ENCODE results near the gene ZDHHC14. TPM values are rescaled to one million over a fixed set of nuclear protein-coding genes. Genes with fewer than 3 reads are reported as not detected.

ZDHHC14 gene
- total and polyA plus RNA-seq, 2 experiments from 2014 or later = 3.0 to 7.4 TPM

DNA sequence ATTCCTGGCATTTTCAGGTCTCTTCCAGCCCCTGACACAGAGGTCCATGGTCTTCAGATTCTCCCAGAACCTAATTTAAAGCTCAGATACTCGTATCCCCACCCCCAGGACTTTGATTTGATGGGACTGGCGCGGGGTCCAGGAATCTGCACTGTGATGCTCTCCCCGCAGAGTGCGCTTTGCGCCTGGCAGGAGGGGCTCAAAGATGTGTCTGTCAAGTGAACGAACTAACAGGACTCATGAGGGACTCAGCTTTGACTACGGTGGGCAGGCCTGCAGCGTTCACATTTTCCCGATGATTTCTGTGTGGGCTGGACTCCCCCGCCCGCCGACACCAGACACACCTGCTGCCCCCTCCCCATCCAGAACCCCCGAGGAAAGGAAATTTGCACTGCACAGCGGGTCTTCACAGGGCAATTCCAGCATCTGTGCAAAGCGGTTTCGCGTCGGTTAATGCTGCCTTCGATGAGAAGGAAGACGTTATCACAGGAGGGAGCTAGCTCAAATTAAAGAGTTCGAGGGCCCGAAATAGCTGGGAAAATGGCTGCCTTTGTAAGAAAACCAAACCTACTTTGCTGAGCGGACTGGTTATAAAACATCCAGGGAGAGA is 90.2 kb downstream of the ZDHHC14 start (continued):
- TF ChIP-seq ZNF462 (CRISPR knock-in tag; IDR thresholded peaks at IDR 0.05) (no peak), ZNF114 (CRISPR knock-in tag; IDR thresholded peaks at IDR 0.05) (no peak)

DNA sequence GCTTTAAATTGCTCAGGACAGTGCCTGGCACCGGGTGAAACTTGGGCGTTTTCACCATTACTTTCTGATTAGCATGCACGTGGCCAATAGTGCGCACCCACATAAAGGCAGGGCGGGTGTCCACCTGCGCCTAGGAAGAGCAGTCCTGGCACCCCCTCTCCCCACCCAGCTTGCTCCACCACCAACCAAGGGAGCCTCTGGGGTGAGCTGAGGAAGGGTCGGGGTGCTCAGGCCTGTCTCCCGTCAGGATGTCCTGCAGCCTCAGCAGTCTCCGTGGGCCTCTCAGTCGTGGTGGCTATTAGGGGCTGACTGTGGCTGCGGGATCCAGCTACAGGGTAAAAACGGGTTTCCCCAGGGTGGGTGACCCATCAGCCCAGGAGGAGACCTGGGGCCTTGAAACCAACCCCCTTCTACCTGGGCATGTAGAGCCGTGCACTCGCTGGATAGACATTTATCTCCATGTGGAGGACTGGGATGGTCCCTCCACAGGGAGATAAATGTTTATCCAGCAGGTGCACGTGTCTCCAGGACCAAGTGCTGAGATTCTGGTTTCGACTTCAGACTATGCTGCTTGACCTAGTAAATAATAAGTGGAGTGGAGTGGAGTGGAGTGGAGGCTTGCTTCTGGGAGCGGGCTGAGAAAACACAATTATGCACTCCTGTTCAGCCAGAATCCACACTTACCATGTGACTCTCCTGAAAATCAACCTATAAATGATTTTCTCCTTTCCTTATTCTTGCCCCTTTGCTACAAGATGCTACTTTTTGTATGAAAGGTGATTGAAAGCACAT is 91.1 kb downstream of the ZDHHC14 start:
- H3K36me3 Mint-ChIP-seq (ENCODE audit: low read depth) = no peaks in the 10 kb centered on the region
- no peaks in the 10 kb centered on the region for H3F3A ChIP-seq (replicated peaks; ENCODE audit: low read depth)
- H2AFZ ChIP-seq = no peak overlapping the region
- no peaks in the 10 kb centered on the region for H3K4me1 ChIP-seq (ENCODE audit: insufficient read depth)
- H3K79me2 ChIP-seq (replicated peaks; ENCODE audit: insufficient read depth) = no peaks in the 10 kb centered on the region
- H3K27ac ChIP-seq (ENCODE audit: low read depth) = no peak overlapping the region
- H3K4me3 ChIP-seq = no peak overlapping the region
- no peaks in the 10 kb centered on the region for H3K9me2 ChIP-seq (ENCODE audit: insufficient read depth)
- no peaks in the 10 kb centered on the region for H3K36me3 ChIP-seq (ENCODE audit: insufficient read depth)
- H3K9me3 Mint-ChIP-seq = no peaks in the 10 kb centered on the region
- H3K4me3 Mint-ChIP-seq = no peak overlapping the region
- H3K4me2 ChIP-seq = no peak overlapping the region
- DNase-seq (ENCODE audit: low spot score) (no peak), ATAC-seq (no peak)
- peaks cover 3% of the 10 kb centered on the region for H3K27me3 Mint-ChIP-seq (ENCODE audit: insufficient read depth, low read depth, poor library complexity)
- H3K4me1 Mint-ChIP-seq = no peaks in the 10 kb centered on the region; the same call in 2 of the 3 replicates
- H3K27ac Mint-ChIP-seq = no peak overlapping the region
- H4K20me1 ChIP-seq (replicated peaks; ENCODE audit: insufficient read depth) = no peaks in the 10 kb centered on the region
- no peaks in the 10 kb centered on the region for H3K27me3 ChIP-seq (ENCODE audit: insufficient read depth)
- TF ChIP-seq ZNF331 (CRISPR knock-in tag; IDR thresholded peaks at IDR 0.05; ENCODE audit: low read depth) (no peak), JUNB (IDR thresholded peaks at IDR 0.05; ENCODE audit: unreplicated experiment) (no peak), CTCF (conservative IDR thresholded peaks at IDR 0.05; ENCODE audit: low read depth in 2 of 2) (no peak), ETS1 (IDR thresholded peaks at IDR 0.05) (no peak), STAT1 (IDR thresholded peaks at IDR 0.05; ENCODE audit: unreplicated experiment) (no peak), NANOG (IDR thresholded peaks at IDR 0.05; ENCODE audit: borderline replicate concordance) (no peak), CREB1 (CRISPR knock-in tag; IDR thresholded peaks at IDR 0.05; ENCODE audit: low read depth) (no peak), REST (IDR thresholded peaks at IDR 0.05; ENCODE audit: unreplicated experiment) (no peak)
